C4-2B (cell line): Measurements from ENCODE around the gene PALLD.

Experiments
- CTCF ChIP-seq: fragments of 450-650 bp; conservative IDR thresholded peaks from 2 replicates; pipeline ENCODE4 v1.5.1; 2017; ENCODE audit warnings: mild to moderate bottlenecking
- ZFX ChIP-seq: fragments of 450-650 bp; IDR thresholded peaks from 2 replicates; pipeline ENCODE4 v1.6.1; 2017

GRCh38 chr4:168769416-168769815, 272.6 kb downstream of the PALLD start:
- TF ChIP-seq CTCF (no peak), ZFX (no peak)
